T47D (cell line): ENCODE measurements around the gene PERM1.
A peak's percentile ranks its signal among the peaks of the same experiment; 100 is the strongest.
"Not testable (repeated sequence)": the region's sequence is repeated elsewhere in the genome, so short reads cannot be mapped to it uniquely, and the experiment has no call there.

ENCODE experiments used
- DNase-seq, 2 experiments: peaks; one replicate each; pipeline versions ENCODE4 v3.0.0 to v3.0.0-alpha.2; 2011 to 2012; ENCODE audit warnings: low read depth in 1 of 2, low spot score in 1 of 2
- JUND ChIP-seq: IDR thresholded peaks from 2 replicates; pipeline ENCODE4 v1.6.1; 2012; ENCODE audit warnings: low read depth
- in situ Hi-C: cut with HindIII; loops from 2 replicates; pipeline ENCODE4 v1.10.0; 2016; ENCODE audit warnings: low sequenced_read_pairs, low pct_unique_long_range_greater_than_20kb

Gene PERM1, protein sequence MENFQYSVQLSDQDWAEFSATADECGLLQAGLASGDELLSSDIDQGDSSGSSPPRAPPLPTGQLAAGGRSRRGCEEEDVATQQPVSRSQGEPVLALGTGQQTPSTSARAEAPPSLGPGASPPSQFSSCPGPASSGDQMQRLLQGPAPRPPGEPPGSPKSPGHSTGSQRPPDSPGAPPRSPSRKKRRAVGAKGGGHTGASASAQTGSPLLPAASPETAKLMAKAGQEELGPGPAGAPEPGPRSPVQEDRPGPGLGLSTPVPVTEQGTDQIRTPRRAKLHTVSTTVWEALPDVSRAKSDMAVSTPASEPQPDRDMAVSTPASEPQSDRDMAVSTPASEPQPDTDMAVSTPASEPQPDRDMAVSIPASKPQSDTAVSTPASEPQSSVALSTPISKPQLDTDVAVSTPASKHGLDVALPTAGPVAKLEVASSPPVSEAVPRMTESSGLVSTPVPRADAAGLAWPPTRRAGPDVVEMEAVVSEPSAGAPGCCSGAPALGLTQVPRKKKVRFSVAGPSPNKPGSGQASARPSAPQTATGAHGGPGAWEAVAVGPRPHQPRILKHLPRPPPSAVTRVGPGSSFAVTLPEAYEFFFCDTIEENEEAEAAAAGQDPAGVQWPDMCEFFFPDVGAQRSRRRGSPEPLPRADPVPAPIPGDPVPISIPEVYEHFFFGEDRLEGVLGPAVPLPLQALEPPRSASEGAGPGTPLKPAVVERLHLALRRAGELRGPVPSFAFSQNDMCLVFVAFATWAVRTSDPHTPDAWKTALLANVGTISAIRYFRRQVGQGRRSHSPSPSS

DNA sequence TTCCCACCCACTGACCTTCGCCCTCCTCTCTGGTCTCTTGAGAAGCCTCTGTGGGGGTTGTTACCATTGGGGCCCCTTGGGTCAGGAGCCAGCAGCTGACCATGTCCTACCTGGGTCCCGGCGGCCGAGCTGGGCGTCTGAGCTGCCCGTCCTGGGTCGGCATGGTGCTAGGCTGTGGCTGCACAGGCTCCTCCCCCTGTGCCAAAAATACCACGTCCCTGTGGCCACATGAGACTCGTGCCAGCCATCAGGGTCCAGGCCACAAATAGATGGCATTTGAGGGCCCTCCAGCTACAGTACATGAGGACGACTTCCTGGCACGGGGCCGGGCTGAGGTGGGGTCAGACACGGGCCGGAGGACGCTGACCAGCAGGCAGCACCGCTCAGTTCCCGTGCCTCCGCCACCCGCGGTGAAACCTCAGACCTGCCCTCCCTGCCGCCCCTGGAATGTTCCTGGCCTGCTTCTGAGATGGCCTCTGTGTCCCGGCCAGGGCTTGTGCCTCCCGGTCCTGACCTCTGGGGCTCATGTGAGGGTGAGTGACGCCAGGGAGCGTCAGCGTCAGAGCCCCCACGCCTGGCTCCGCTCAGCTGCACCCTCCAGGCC lies at the start of gene PERM1:
TSS of gene PERM1 (minus strand) at position 139 of the 604 bp plus-strand sequence. CDS start 1,064 bp downstream, outside the sequence.
- DNase-seq: no peak
- in situ Hi-C loops: no loop called here
- TF ChIP-seq JUND: no peak

DNA sequence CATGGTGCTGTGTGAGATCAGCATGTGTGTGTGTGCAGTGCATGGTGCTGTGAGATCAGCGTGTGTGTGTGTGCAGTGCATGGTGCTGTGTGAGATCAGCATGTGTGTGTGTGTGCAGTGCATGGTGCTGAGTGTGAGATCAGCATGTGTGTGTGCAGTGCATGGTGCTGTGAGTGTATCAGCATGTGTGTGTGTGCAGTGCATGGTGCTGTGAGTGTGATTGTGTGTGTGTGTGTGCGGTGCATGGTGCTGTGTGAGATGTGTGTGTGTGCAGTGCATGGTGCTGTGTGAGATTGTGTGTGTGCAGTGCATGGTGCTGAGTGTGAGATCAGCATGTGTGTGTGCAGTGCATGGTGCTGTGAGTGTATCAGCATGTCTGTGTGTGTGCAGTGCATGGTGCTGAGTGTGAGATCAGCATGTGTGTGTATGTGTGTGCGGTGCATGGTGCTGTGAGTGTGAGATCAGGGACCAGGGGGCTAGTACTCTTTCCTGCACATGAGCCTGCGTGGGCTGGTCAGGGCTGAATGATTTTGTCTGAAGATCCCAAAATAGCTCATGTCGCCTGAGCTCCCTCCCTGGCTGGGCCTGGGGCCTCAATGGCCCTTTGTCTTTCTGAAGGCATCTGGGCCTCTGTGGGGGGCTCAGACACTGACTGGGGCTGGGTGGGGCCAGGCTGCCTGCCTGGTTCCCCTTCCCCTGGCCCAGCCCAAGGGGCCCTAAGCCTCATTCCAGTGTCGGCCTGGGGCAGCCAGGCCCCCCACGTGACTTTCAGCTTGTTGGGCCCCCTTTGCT lies 49.2 kb upstream of the PERM1 start:
- in situ Hi-C loops: not testable (repeated sequence)

DNA sequence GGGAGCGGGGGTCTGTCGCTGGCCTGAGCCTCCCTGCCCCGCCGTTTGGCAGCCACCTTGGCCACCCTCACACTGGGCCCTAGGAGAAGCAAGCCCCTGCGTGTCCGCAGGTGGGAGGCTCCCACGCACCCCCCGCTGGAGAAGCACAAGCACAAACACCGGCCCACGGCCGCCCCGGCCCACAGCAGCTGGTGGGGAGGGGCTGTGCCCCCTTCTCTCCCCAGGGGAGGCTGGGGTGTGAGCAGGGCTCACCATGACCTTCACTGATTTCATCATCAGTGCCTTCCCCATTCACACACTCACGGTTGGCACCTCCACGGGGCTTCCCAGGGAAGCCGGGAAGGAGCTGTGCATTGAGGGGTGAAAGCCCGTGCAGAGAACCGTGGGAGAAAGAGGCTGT lies 45.9 kb upstream of the PERM1 start:
- in situ Hi-C loops: no loop called here
- DNase-seq: no peak
- TF ChIP-seq JUND: no peak

More for the DNA sequence above, 49.2 kb upstream of the PERM1 start:
- DNase-seq: not testable (repeated sequence)

DNA sequence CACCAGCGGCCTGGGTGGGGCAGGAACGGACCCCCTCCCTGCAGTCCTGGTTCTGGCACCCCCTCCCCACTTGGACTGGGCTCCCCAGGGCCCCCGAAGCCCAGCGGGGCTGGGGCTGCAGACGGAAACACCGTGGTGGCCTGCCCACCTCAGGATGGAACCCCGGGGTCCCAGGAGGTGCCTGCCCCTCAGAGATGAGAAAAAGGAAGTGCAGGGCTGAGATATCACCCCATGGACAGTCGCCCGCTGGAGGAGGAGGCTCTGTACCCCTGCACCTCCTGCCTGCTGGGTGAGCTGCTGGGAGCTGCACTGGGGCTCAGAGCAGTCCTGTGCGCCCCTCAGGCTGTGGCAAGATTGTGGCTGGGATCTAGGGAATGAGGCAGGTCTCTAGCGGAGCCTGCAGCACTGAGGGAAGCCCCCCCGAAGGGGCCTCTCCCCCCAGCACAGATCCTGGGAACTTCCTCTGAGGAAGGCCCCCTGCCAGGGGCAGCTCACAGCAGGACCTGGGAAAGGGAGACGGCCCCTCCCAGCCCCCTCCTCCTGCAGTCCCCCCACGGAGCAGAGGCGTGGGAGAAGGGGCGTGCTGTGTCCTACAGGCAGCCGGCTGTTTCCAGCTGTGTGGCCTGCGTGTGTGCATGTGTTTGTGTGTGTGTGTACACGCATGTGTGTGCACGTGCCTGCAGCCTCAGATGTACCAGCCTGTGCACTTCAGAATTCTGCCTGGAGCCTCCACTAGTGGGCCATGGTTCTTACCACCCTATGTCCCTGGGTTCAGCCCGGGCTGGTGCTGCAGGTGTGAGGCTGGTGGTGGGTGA lies 44.9 kb upstream of the PERM1 start:
- DNase-seq: no peak
- in situ Hi-C loops: no loop called here
- TF ChIP-seq JUND: no peak

DNA sequence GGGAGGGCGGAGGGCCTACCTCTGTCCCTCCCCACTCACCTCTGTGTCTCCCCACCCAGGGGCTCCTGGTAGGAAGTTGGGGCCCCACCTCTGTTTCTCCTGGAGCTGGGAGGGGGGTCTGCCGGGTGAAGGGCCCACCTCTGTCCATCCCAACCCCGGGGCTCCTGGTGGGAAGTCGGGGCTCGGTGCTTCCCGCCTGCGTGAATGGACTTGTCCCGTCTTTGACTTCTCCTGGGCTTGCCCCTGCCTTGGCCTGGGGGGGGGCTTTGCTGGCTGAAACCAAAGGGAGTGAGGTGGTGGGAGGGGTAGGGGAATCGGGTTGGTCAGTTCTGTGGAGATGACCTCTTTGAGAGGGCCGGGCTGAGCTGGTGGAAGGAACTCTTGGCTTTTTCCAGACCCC lies 43.8 kb upstream of the PERM1 start:
- no peak for TF ChIP-seq JUND
- in situ Hi-C loops: no loop called here
- no peak for DNase-seq

DNA sequence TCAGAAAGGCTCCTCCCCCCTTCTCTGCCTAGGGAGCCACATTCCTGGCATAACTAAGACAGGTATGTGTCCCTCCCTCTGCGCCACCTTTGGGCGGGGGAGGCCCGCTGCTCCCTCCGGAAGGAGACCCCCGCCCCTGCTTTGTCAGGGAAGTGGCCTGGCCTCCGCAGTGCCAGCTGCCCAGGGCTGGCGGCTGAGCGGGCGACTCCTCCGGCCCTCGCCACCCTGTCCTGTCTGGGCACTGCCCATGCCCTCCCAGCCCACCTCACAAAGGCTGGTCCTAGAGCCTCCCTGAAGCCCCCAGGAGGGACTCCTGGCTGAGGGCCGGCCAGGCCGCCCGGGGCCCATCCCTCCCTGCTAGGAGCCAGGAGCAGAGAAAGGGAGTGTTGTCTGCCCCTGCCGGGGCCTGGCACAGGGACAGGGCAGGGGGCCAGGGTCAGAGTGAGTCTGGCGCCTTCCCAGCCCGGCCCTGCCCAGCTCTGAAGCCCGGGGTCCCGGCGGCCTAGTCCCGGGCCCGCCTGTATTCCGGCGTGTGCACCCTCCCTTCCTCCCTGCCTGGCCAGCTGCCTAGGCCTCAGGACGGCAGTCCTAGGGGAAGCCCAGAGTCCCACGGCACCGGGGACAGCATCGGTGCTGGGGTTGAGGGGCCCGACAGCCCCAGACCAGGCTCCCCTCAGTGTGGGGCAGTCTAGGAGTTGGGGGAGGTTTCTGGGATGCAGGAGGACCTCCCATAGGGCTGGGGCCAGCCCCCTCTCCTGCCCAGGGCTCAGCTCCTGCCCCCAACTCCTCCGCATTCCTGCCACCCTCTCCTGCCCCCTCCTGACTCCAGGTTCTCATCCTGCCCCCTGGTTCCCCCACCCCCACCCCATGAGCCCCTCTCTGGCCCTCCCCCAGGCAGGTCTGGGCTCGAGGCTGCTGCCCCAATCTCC lies 43.1 kb upstream of the PERM1 start:
- in situ Hi-C loops: no loop called here
- TF ChIP-seq JUND: no peak
- peak; percentile 43 to 91 for DNase-seq

DNA sequence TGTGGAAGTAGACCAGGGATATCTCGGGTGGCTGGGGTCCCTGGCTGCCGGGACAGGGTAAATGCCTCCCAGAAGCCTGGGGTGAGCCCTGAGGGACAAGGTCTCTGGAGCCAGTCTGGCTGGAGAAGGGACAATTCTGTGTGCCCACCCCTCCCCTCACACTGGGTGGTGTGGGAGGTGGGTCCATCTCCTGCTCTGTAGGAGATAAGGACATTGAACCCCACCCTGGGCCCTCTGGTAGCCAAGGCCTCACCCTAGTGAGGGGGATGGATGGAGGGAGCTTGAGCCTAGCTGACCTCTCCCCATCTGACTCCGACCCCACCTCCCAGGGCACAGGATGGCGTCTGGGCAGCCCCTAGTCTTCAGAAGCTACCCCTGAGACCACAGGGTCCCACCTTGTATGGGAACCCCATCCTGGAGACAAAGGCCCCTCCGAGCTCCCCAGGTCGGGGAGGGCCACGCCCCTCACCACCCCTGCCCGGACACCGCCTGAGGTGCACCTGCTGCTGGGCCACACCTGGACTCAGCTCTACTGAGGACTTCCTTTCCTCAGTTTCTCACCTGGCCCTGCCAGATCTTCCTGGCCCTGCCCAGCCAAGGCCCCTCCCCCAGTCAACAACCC lies 42.4 kb upstream of the PERM1 start:
- no peak for TF ChIP-seq JUND
- no peak for DNase-seq
- in situ Hi-C loops: no loop called here

DNA sequence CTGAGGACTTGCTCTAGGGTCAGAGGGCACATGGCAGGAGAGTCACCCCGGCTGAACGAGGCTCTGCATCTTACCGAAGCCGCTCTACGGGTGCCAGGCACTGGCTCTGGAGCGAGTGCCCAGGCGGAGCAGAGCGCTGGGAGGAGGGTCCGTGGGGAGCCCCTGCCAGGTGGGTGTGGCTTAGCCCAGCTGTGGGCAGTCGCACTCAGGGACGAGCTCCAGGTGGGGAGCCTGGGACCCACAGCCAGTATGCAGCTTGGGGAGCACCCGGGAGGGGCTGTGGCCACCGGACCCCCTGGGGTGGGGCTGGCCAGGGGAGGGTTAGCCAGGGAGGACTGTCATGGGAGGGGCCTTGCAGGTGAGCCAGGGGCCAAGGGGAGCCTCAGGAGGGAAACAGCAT lies 41.8 kb upstream of the PERM1 start:
- no peak for TF ChIP-seq JUND
- in situ Hi-C loops: no loop called here
- no peak for DNase-seq

DNA sequence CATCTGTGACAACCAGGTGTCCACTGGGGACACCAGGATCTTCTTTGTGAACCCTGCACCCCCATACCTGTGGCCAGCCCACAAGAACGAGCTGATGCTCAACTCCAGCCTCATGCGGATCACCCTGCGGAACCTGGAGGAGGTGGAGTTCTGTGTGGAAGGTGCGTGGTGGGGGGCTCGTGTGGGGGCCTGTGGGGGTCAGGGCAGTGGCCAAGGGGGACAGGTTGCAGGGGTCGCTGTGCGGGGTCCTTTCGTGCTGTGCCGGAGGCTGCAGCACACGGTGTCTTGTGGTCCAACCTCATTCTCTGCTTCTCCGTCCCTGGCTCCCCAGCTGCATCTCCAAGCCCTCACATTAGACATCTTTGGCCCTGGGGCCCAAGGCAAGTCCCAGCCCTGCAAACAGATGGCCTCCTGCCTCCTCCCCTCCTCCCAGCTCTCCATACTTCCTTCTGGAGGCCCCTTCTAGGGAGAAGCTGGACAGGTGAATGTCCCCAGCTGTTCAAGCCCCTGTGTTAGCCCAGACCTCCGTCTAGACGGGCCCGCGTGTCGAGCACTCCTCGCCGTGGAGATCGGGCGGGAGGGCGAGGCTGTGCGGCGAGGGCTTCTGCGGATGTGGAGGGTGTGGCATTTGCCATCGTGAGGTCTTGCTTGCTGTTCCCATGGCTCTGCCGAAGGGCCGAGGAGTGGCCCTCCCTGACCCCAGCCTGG lies 40.6 kb upstream of the PERM1 start:
- TF ChIP-seq JUND: no peak
- in situ Hi-C loops: no loop called here

DNA sequence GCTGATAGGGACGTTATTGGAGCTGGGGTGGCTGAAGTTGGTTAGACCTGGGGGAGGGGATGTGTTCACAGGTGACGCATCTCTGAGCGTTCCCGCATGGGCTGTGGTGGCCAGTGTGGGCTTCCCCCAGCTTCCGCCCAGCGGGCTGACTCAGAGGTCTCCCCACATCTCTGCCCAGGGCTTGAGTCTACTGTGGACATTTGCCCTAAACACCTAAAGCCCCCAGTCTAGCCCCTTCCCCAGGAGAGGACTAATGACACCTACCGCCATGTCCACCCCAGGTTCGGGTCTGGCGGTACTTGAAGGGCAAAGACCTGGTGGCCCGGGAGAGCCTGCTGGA lies 40.0 kb upstream of the PERM1 start:
- DNase-seq: no peak
- no peak for TF ChIP-seq JUND
- in situ Hi-C loops: no loop called here

More for the DNA sequence above, 40.6 kb upstream of the PERM1 start:
- DNase-seq: no peak
